Suprapubic skin (tissue), 4 donors: Measurements from ENCODE around the gene SYT1. TPM values are rescaled to one million over a fixed set of nuclear protein-coding genes. Genes with fewer than 3 reads are reported as not detected.

Source experiments
- DNase-seq, 2 donors: peaks; one replicate each; pipeline ENCODE4 v3.0.0-alpha.2; 2019; ENCODE audit warnings: low spot score in 2 of 2
- H3K27ac ChIP-seq: fragments of 200-600 bp; sonication (generic); one replicate; pipeline ENCODE4 v1.5.1; 2019
- H3K27me3 ChIP-seq: fragments of 200-600 bp; sonication (generic); one replicate; pipeline ENCODE4 v1.5.1; 2019
- H3K36me3 ChIP-seq: fragments of 200-600 bp; sonication (generic); one replicate; pipeline ENCODE4 v1.5.1; 2019
- H3K4me1 ChIP-seq: fragments of 200-600 bp; sonication (generic); one replicate; pipeline ENCODE4 v1.5.1; 2019
- H3K4me3 ChIP-seq: fragments of 200-600 bp; sonication (generic); one replicate; pipeline ENCODE4 v1.5.1; 2019; ENCODE audit warnings: mild to moderate bottlenecking
- H3K9me3 ChIP-seq: fragments of 200-600 bp; sonication (generic); one replicate; pipeline ENCODE4 v1.5.1; 2019
- EP300 ChIP-seq: sonication (generic); formaldehyde crosslinking; IDR thresholded peaks from one replicate; pipeline ENCODE4 v1.6.1; 2017; ENCODE audit warnings: antibody characterized with exemption
- POLR2A ChIP-seq, 2 donors: fragments of 450-650 bp; IDR thresholded peaks; one replicate each; pipeline ENCODE4 v1.6.1; 2017; ENCODE audit warnings: antibody characterized with exemption in 2 of 2, mild to moderate bottlenecking in 2 of 2, moderate library complexity in 2 of 2
- POLR2AphosphoS5 ChIP-seq, 3 donors: sonication (generic); formaldehyde crosslinking; IDR thresholded peaks; one replicate each; pipeline ENCODE4 v1.6.1; 2017; ENCODE audit warnings: antibody characterized with exemption in 3 of 3
- whole genome bisulfite sequencing: methylation state at CpG from one replicate; pipeline ENCODE4 v1.1.5; 2018; 5-methylcytosine and 5-hydroxymethylcytosine counted together
- total RNA-seq, 4 donors: library from RNA; depleted of rRNA; stranded (reverse); fragments of >200 nt; gene quantifications; one replicate each; pipeline ENCODE4 v1.1.0, GENCODE V29; 2016
- TF ChIP-seq, protein P1 (sequence below), 2 donors: fragments of 200-600 bp in 1 of 2; fragments of 450-650 bp in 1 of 2; sonication (generic) in 1 of 2; IDR thresholded peaks; one replicate each; pipeline ENCODE4 v1.5.1; 2016 to 2019; ENCODE audit warnings: antibody characterized with exemption in 2 of 2, mild to moderate bottlenecking in 1 of 2, moderate library complexity in 1 of 2

Gene SYT1
- total RNA-seq, 4 donors from 2014 or later: 0.15 to 0.31 TPM; not detected in 2

DNA sequence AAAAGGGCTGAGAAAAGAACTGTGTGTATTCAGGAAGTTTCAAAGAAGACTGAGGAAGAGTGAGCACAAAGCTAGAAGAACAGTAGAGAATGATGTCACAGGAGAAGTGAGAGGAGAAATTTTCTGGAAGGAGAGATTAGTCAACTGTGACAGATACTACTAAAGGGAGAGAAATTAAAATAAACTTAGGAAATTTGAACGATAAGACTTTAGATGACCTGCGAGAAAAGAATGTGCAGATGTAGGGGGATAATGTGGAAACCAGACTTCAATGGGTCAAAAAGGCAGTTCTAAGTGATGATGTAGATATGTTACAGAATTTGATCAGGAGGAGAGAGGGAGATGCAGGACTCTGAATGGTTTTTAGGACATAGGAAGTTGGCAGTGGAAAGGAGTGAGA, 287.4 kb downstream of the SYT1 start:
- Histone ChIP-seq H3K36me3 (no peaks in the 10 kb centered on the region), H3K4me1 (no peaks in the 10 kb centered on the region), H3K27me3 (no peaks in the 10 kb centered on the region), H3K27ac (no peak overlapping the region), H3K4me3 (no peak overlapping the region), H3K9me3 (no peaks in the 10 kb centered on the region)
- DNase-seq: no peak
- TF ChIP-seq EP300 (no peak), POLR2A (IDR thresholded peaks at IDR 0.05) (no peak), POLR2AphosphoS5 (IDR thresholded peaks at IDR 0.05) (no peak)
- TF ChIP-seq, protein P1, sequence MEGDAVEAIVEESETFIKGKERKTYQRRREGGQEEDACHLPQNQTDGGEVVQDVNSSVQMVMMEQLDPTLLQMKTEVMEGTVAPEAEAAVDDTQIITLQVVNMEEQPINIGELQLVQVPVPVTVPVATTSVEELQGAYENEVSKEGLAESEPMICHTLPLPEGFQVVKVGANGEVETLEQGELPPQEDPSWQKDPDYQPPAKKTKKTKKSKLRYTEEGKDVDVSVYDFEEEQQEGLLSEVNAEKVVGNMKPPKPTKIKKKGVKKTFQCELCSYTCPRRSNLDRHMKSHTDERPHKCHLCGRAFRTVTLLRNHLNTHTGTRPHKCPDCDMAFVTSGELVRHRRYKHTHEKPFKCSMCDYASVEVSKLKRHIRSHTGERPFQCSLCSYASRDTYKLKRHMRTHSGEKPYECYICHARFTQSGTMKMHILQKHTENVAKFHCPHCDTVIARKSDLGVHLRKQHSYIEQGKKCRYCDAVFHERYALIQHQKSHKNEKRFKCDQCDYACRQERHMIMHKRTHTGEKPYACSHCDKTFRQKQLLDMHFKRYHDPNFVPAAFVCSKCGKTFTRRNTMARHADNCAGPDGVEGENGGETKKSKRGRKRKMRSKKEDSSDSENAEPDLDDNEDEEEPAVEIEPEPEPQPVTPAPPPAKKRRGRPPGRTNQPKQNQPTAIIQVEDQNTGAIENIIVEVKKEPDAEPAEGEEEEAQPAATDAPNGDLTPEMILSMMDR (IDR thresholded peaks at IDR 0.05): no peak
- 92% methylated on average over 2 of the region's 2 CpGs for WGBS

DNA sequence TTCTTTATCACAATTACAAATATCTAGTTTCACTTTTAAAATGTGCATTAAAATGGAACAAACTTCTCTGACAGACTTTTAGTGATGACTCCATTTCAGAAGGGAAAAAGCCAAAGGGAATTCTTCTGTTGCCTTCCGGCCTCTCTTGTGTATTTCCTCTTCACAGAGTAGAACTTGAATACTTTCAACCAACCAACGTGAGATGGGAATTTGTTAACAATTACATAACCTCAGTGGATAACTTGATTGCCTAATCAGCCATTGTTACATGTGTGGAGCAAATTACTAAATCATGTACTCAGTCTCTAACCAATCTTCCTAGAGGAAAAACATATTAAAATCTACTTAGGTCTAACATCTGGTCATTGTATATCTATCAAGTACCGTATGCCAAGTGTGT, 291.1 kb downstream of the SYT1 start:
- H3K27ac ChIP-seq: no peak overlapping the region
- WGBS: 42% methylated on average over 3 of the region's 3 CpGs
- no peaks in the 10 kb centered on the region for H3K4me1 ChIP-seq
- DNase-seq: no peak
- no peaks in the 10 kb centered on the region for H3K27me3 ChIP-seq
- no peaks in the 10 kb centered on the region for H3K9me3 ChIP-seq
- no peak overlapping the region for H3K4me3 ChIP-seq
- no peaks in the 10 kb centered on the region for H3K36me3 ChIP-seq
- TF ChIP-seq, protein P1 (IDR thresholded peaks at IDR 0.05): no peak
- TF ChIP-seq POLR2A (IDR thresholded peaks at IDR 0.05): no peak
- no peak for TF ChIP-seq POLR2AphosphoS5 (IDR thresholded peaks at IDR 0.05)
- no peak for TF ChIP-seq EP300

DNA sequence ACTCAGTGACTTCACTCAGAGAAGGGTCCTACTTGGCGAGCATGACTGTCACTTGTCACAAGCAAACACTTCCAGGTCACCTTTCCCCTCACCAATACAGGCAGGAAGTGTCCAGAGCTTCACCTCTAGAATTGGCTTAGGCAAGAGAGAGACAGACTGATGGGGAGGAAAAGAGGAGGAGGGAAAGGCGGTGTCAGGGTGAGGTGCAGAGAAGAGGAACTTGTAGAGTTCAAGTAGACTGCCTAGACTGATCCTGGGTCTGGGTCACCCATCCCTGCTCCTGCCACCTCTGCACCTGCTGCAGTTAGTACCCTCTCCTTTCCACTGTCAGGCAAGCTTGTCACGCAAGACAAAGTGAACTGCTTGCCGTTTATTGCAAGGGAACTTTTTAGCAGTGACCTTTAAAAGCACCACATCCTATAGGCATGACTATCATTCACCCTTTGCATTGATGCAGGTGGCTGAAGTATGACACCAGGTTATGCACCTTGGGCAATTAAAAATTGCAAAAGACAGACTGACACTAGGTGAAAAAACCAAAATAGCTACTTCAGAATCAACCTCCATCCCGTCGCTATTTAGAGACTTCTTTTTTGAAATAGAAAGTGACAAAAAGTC, 292.4 kb downstream of the SYT1 start:
- TF ChIP-seq POLR2A (IDR thresholded peaks at IDR 0.05) (no peak), POLR2AphosphoS5 (IDR thresholded peaks at IDR 0.05) (no peak), EP300 (no peak)
- TF ChIP-seq, protein P1 (IDR thresholded peaks at IDR 0.05): no peak

DNA sequence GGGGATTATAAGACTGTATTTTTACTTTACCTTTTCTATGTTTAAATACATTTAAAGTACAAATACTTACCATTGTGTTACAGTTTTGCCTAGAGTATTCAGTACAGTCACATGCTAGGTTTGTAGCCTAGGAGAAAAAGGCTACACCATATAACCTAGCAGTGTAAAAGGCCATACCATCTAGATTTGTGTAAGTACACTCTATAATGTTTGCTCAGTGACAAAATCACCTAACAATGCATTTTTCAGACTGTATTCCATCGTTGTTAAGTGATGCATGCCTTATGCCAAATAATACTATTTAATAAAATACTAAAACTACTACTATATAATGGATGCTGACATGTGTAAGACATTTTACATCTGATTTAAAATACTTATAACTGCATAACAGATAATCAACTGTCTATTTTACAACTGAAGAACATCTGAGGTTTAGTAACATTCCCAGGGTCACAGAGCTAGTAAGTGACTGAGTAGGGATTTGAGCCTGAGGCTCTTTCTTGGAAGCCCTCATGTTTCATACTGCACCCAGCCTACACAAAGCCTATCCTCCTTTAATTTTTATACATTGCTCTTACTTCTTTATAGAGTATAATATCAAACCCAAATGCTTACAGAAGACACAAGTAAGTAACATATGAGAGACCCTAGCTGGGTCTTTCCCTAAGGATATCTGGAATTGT, 296.8 kb downstream of the SYT1 start:
- TF ChIP-seq EP300 (no peak), POLR2A (IDR thresholded peaks at IDR 0.05) (no peak)
- TF ChIP-seq, protein P1 (IDR thresholded peaks at IDR 0.05): no peak
- DNase-seq: no peak
- Histone ChIP-seq H3K36me3 (no peaks in the 10 kb centered on the region), H3K9me3 (no peaks in the 10 kb centered on the region), H3K4me3 (no peak overlapping the region), H3K27ac (no peak overlapping the region), H3K4me1 (no peaks in the 10 kb centered on the region), H3K27me3 (no peaks in the 10 kb centered on the region)
- WGBS: 56% methylated on average over 1 of the region's 1 CpG

More for the DNA sequence above, 292.4 kb downstream of the SYT1 start:
- Histone ChIP-seq H3K27ac (no peak overlapping the region), H3K9me3 (no peaks in the 10 kb centered on the region), H3K4me1 (no peaks in the 10 kb centered on the region), H3K27me3 (no peaks in the 10 kb centered on the region), H3K36me3 (no peaks in the 10 kb centered on the region), H3K4me3 (no peak overlapping the region)
- no peak for DNase-seq
- WGBS: 88% methylated on average over 6 of the region's 6 CpGs

DNA sequence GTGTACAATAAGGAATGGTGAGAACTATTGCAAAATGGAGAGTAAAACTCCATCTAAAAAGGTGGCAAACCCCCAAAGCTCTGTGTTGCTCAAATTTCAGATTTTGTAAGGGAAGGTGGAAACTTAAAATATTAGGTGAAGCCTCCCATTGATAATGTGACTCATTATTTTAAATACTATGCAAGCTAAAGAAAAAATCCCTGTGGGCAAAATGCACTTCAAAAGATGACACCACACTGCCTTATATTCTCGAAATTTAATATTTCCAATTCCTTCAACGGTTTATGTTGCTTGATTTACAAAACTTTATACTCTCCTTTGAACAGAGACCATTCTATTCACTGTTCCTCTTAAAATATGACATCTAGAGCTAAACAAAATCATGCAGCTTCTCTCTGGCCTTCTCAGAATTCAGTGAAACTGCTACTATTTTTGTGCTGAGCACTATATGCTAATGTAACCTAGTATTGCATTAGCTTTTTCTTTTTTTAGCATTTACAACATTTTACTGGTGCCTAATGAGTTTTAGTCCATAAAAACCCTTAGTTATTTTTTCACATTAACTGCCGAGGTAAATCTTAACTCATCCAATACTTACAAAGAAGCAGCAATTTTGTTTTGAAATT, 297.7 kb downstream of the SYT1 start:
- Histone ChIP-seq H3K4me1 (no peaks in the 10 kb centered on the region), H3K9me3 (no peaks in the 10 kb centered on the region), H3K27me3 (no peaks in the 10 kb centered on the region), H3K36me3 (no peaks in the 10 kb centered on the region), H3K27ac (no peak overlapping the region), H3K4me3 (no peak overlapping the region)
- WGBS: 60% methylated on average over 3 of the region's 3 CpGs
- no peak for DNase-seq
- TF ChIP-seq POLR2A (IDR thresholded peaks at IDR 0.05) (no peak), EP300 (no peak), POLR2AphosphoS5 (IDR thresholded peaks at IDR 0.05) (no peak)
- TF ChIP-seq, protein P1 (IDR thresholded peaks at IDR 0.05): no peak
